Smooth muscle cell (in vitro differentiated cells): ENCODE results near the gene LRRC75B. TPM values are rescaled to one million over a fixed set of nuclear protein-coding genes. Genes with fewer than 3 reads are reported as not detected.
A peak's percentile ranks its signal among the peaks of the same experiment; 100 is the strongest.
"Not testable (repeated sequence)": the region's sequence is repeated elsewhere in the genome, so short reads cannot be mapped to it uniquely, and the experiment has no call there.

Experiments
- DNase-seq: peaks from one replicate; lab custom pipeline; 2025; ENCODE audit not compliant: unreplicated experiment; lab: John Stamatoyannopoulos, UW
- H2AFZ ChIP-seq: fragments of 200-600 bp; sonication (generic); 2 replicates; pipeline ENCODE4 v1.6.0; 2016; ENCODE audit warnings: antibody characterized with exemption, low read depth, mild to moderate bottlenecking
- H3F3A ChIP-seq: fragments of 200-600 bp; sonication (generic); 2 replicates; pipeline ENCODE4 v1.6.0; 2017; ENCODE audit warnings: antibody characterized with exemption, low read depth
- H3K27ac ChIP-seq: fragments of 200-600 bp; sonication (generic); 2 replicates; pipeline ENCODE4 v1.5.1; 2016; ENCODE audit warnings: low read depth, mild to moderate bottlenecking
- H3K27me3 ChIP-seq: fragments of 200-600 bp; sonication (generic); 2 replicates; pipeline ENCODE4 v1.6.1; 2016; ENCODE audit warnings: low read depth, mild to moderate bottlenecking
- H3K36me3 ChIP-seq: fragments of 200-600 bp; sonication (generic); 2 replicates; pipeline ENCODE4 v1.5.1; 2016; ENCODE audit warnings: low read depth
- H3K4me1 ChIP-seq: fragments of 200-600 bp; sonication (generic); 2 replicates; pipeline ENCODE4 v1.5.1; 2016; ENCODE audit warnings: low read depth
- H3K4me2 ChIP-seq: fragments of 200-600 bp; sonication (generic); 2 replicates; pipeline ENCODE4 v1.6.0; 2016; ENCODE audit warnings: mild to moderate bottlenecking
- H3K4me3 ChIP-seq: fragments of 200-600 bp; sonication (generic); 2 replicates; pipeline ENCODE4 v1.5.1; 2016; ENCODE audit warnings: mild to moderate bottlenecking
- H3K79me2 ChIP-seq: fragments of 200-600 bp; sonication (generic); 2 replicates; pipeline ENCODE4 v1.6.0; 2016; ENCODE audit warnings: low read depth, mild to moderate bottlenecking
- H3K9ac ChIP-seq: fragments of 200-600 bp; sonication (generic); 2 replicates; pipeline ENCODE4 v1.6.0; 2016; ENCODE audit warnings: low read depth
- H3K9me3 ChIP-seq: fragments of 200-600 bp; sonication (generic); replicated peaks from 2 replicates; pipeline ENCODE4 v1.5.1; 2016; ENCODE audit warnings: low read depth
- H4K20me1 ChIP-seq: fragments of 200-600 bp; sonication (generic); 2 replicates; pipeline ENCODE4 v1.6.0; 2016; ENCODE audit warnings: low read depth
- CTCF ChIP-seq: fragments of 200-600 bp; sonication (generic); IDR thresholded peaks from 2 replicates; pipeline ENCODE4 v1.5.1; 2017; ENCODE audit warnings: borderline replicate concordance, mild to moderate bottlenecking, antibody characterized with exemption; ENCODE audit not compliant: insufficient read depth, poor library complexity, severe bottlenecking
- WGBS: methylation state at CpG from one replicate; pipeline ENCODE4 v1.1.7; 2016; ENCODE audit warnings: low lambda C conversion rate; 5-methylcytosine and 5-hydroxymethylcytosine counted together
- polyA plus RNA-seq: library from polyadenylated mRNA; unstranded; fragments of >200 nt; fragmentation: Nextera tagmentation; extraction: Ambion mirVana; gene quantifications from 2 replicates; pipeline ENCODE4 v1.2.1, GENCODE V29; 2016
- total RNA-seq: library from RNA; depleted of rRNA; stranded (reverse); fragments of >200 nt; gene quantifications from 2 replicates; pipeline ENCODE4 v1.2.3, GENCODE V29; 2014

Gene LRRC75B
- total and polyA plus RNA-seq, 2 experiments from 2014 or later, result 14.1 to 33.5 TPM

- not testable (repeated sequence) for H3K4me1 ChIP-seq, H4K20me1 ChIP-seq, H2AFZ ChIP-seq, H3K9me3 ChIP-seq, H3K27me3 ChIP-seq, H3K9ac ChIP-seq, H3K4me2 ChIP-seq, H3K27ac ChIP-seq, DNase-seq, H3K36me3 ChIP-seq, H3K4me3 ChIP-seq, H3F3A ChIP-seq, H3K79me2 ChIP-seq
- WGBS, result 95% methylated on average over 6 of the region's 6 CpGs
Observed at GRCh38 chr22:24608327-24608726, 15.5 kb upstream of the LRRC75B start.

GRCh38 chr22:24607429-24607983 is 14.6 kb upstream of the LRRC75B start:
- not testable (repeated sequence) for H3K27ac ChIP-seq, H3K9ac ChIP-seq, H3K36me3 ChIP-seq, H3K4me2 ChIP-seq, H3F3A ChIP-seq, DNase-seq, H3K9me3 ChIP-seq, H3K79me2 ChIP-seq, H3K4me3 ChIP-seq, H4K20me1 ChIP-seq, H2AFZ ChIP-seq, H3K27me3 ChIP-seq
- WGBS, result 86% methylated on average over 18 of the region's 18 CpGs
- peaks cover 12% of the 10 kb centered on the region for H3K4me1 ChIP-seq

DNA sequence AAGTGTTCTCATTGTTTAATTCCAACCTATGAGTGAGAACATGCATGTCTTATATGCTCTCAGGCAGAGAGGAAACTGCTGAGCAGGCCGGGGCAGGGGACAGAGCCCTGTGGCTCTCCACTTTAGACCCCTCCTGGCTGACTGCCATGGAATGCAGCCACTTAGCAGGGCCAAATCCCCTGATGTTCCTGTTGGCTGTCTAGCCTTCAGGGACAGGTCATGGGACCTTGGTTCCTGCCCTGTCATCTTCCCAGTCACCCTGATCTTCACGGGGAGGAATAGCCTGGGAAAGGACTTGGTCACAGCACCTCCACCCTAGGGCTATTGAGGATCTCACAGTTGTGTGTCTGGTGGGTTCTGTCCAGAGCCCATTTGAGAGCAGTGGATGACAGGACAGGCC is 13.5 kb upstream of the LRRC75B start:
- DNase-seq, result not testable (repeated sequence)
- WGBS, result 37% methylated on average over 2 of the region's 2 CpGs

DNA sequence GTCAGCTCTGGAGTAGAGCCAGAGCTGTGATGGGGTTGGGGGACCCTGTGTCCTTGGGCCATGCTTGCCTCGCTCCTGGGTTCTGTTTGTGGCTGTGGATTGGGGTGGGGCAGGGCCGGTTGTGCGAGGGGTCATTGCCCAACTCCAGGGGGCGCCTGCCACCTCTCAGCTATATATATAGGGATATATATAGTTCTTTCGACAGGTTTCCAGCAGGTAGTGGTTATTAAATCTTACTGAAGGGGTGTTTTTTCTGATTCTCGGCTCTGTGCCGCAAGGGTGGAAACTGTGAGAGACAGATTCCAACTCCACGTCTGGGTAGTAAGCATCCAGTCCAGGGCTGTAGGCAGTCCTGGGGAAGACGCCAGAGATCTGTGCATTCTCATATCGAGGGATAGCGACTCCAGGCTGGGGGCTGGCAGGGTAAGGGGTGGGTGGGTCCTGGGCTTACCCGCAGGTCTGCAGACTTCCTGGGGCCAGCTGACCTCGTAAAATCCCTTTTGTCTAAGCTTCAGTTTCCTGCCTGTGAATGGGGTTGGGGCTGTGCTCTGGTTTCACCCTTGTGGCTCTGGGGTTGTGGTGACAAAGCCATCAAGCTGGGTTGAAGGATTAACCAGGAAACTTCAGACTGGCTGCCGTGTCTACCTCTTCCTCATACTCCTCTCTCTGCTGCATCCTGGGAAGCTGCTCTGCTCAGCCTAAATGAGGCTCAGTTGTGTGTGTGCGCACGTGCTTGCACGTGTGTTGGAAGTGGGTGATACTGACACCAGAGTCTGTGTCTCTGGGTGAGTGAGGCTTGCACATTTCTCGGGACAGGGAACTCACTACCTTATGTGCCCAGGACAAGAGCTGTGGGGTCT is 11.1 kb upstream of the LRRC75B start:
- H3K79me2 ChIP-seq, DNase-seq, H3F3A ChIP-seq, H3K27me3 ChIP-seq, H3K36me3 ChIP-seq, H3K9me3 ChIP-seq, H3K9ac ChIP-seq, H4K20me1 ChIP-seq, H2AFZ ChIP-seq: not testable (repeated sequence)
- WGBS, result 16% methylated on average over 14 of the region's 18 CpGs
- TF ChIP-seq CTCF, result peak; percentile 15
- Histone ChIP-seq H3K4me1 (peaks cover 12% of the 10 kb centered on the region), H3K4me2 (peak overlapping the region; percentile 82), H3K4me3 (peak overlapping the region; percentile 43), H3K27ac (peak overlapping the region; percentile 60)

More for the DNA sequence above, 13.5 kb upstream of the LRRC75B start:
- peaks cover 12% of the 10 kb centered on the region for H3K4me1 ChIP-seq
- H3K4me3 ChIP-seq, H3K9me3 ChIP-seq, H3K4me2 ChIP-seq, H4K20me1 ChIP-seq, H2AFZ ChIP-seq, H3K79me2 ChIP-seq, H3F3A ChIP-seq, H3K9ac ChIP-seq, H3K27ac ChIP-seq, H3K27me3 ChIP-seq, H3K36me3 ChIP-seq: not testable (repeated sequence)

GRCh38 chr22:24602847-24603769 is 10.2 kb upstream of the LRRC75B start, which contains the start of gene GGT1:
Gene GGT1, plus strand, starts transcription at chr22:24603193. Its CDS starts 7,889 bp downstream, at chr22:24611082.
- H3K79me2 ChIP-seq, DNase-seq, H3K36me3 ChIP-seq, H3K9me3 ChIP-seq, H2AFZ ChIP-seq, H3K27me3 ChIP-seq, H3F3A ChIP-seq, H3K9ac ChIP-seq, H4K20me1 ChIP-seq: not testable (repeated sequence)
- peaks cover 12% of the 10 kb centered on the region for H3K4me1 ChIP-seq
- peak within 1 kb of the TSS; percentile 43 for H3K4me3 ChIP-seq
- H3K4me2 ChIP-seq, result peak within 1 kb of the TSS; percentile 82
- H3K27ac ChIP-seq, result peak within 1 kb of the TSS; percentile 60
- 42% methylated on average over 21 of the region's 22 CpGs for WGBS

GRCh38 chr22:24602105-24602749 is 9.4 kb upstream of the LRRC75B start:
- not testable (repeated sequence) for H3K9me3 ChIP-seq, H3K27ac ChIP-seq, H3K27me3 ChIP-seq, H2AFZ ChIP-seq, H4K20me1 ChIP-seq, H3K4me2 ChIP-seq, H3K4me3 ChIP-seq, H3K36me3 ChIP-seq, H3K9ac ChIP-seq, H3K79me2 ChIP-seq, DNase-seq, H3F3A ChIP-seq
- WGBS, result 95% methylated on average over 11 of the region's 11 CpGs
- H3K4me1 ChIP-seq, result peaks cover 12% of the 10 kb centered on the region
